Anterior cingulate cortex (tissue), 58 donors: Measurements from ENCODE around the gene BBS9.

Source experiments
- DNase-seq, 58 donors: peaks; one replicate each; lab custom pipeline; 2025; lab: John Stamatoyannopoulos, UW

Gene BBS9

GRCh38 chr7:33632322-33632721 is 503.0 kb downstream of the BBS9 start:
- no peak for DNase-seq

GRCh38 chr7:33632840-33633525 is 503.6 kb downstream of the BBS9 start:
- DNase-seq: no peak

- no peak for DNase-seq
Observed at GRCh38 chr7:33634606-33635005, 505.2 kb downstream of the BBS9 start.

- DNase-seq: no peak
Observed at GRCh38 chr7:33636359-33636758, 507.0 kb downstream of the BBS9 start.

GRCh38 chr7:33639552-33640197 is 510.3 kb downstream of the BBS9 start:
- no peak for DNase-seq

- DNase-seq: no peak
Observed at GRCh38 chr7:33640741-33641140, 511.4 kb downstream of the BBS9 start.

- DNase-seq: no peak
Observed at GRCh38 chr7:33642312-33642711, 512.9 kb downstream of the BBS9 start.

- DNase-seq: no peak
Observed at GRCh38 chr7:33643530-33643929, 514.2 kb downstream of the BBS9 start.

GRCh38 chr7:33644489-33644888 is 515.1 kb downstream of the BBS9 start:
- DNase-seq: no peak

GRCh38 chr7:33645104-33645503 is 515.7 kb downstream of the BBS9 start:
- no peak for DNase-seq

- DNase-seq: no peak
Observed at GRCh38 chr7:33646166-33646565, 516.8 kb downstream of the BBS9 start.

- DNase-seq: no peak
Observed at GRCh38 chr7:33646891-33647391, 517.6 kb downstream of the BBS9 start.

- no peak for DNase-seq
Observed at GRCh38 chr7:33649476-33650441, 520.4 kb downstream of the BBS9 start.

- no peak for DNase-seq
Observed at GRCh38 chr7:33650828-33651227, 521.5 kb downstream of the BBS9 start.

- DNase-seq: no peak
Observed at GRCh38 chr7:33651998-33652515, 522.7 kb downstream of the BBS9 start.

GRCh38 chr7:33654676-33655075 is 525.3 kb downstream of the BBS9 start:
- no peak for DNase-seq
